OCI-LY7 (cell line): ENCODE results near the gene SPAG5. TPM values are rescaled to one million over a fixed set of nuclear protein-coding genes. Genes with fewer than 3 reads are reported as not detected.
"Not testable (repeated sequence)": the region's sequence is repeated elsewhere in the genome, so short reads cannot be mapped to it uniquely, and the experiment has no call there.

ENCODE experiments used
- BruUV-seq: library from RNA; stranded (reverse); fragments of 400-500 nt; replicated peaks from 2 replicates; lab custom pipeline; 2021; lab: Mats Ljungman, UMichigan
- CTCF ChIA-PET: fragments of 300-600 bp; sonication (Branson Sonifier 250); formaldehyde crosslinking; loops from one replicate; lab custom pipeline; 2022; ENCODE audit warnings: antibody characterized with exemption; ENCODE audit not compliant: unreplicated experiment; lab: Charles Lee
- POLR2A ChIA-PET: fragments of 300-600 bp; sonication (Branson Sonifier 250); formaldehyde crosslinking; loops from one replicate; lab custom pipeline; 2022; ENCODE audit warnings: antibody characterized with exemption; lab: Charles Lee
- DNase-seq: peaks from one replicate; pipeline ENCODE4 v3.0.0-alpha.2; 2015; ENCODE audit warnings: low spot score
- H2AFZ ChIP-seq: fragments of 200-600 bp; sonication (generic), shearing (Covaris generic); 2 replicates; pipeline ENCODE4 v1.6.1; 2014; ENCODE audit warnings: mild to moderate bottlenecking, antibody characterized with exemption, low read length, moderate library complexity
- H3K27ac ChIP-seq: fragments of 200-600 bp; sonication (generic); 2 replicates; pipeline ENCODE4 v1.5.1; 2014; ENCODE audit warnings: mixed run types, low read depth, mild to moderate bottlenecking, moderate library complexity, low read length, inconsistent platforms; ENCODE audit not compliant: poor library complexity, severe bottlenecking
- H3K36me3 ChIP-seq: fragments of 200-600 bp; sonication (generic); 2 replicates; pipeline ENCODE4 v1.6.1; 2014; ENCODE audit warnings: mild to moderate bottlenecking, antibody characterized with exemption, low read length, moderate library complexity, mixed read lengths; ENCODE audit not compliant: insufficient read depth
- H3K4me1 ChIP-seq: fragments of 200-600 bp; sonication (generic); 2 replicates; pipeline ENCODE4 v1.5.1; 2014; ENCODE audit warnings: mild to moderate bottlenecking, low read length; ENCODE audit not compliant: insufficient read depth, poor library complexity, severe bottlenecking
- H3K4me2 ChIP-seq: fragments of 200-600 bp; sonication (generic); 2 replicates; pipeline ENCODE4 v1.6.1; 2014; ENCODE audit warnings: mild to moderate bottlenecking, low read length
- H3K4me3 ChIP-seq: fragments of 200-600 bp; sonication (generic); 2 replicates; pipeline ENCODE4 v1.5.1; 2014; ENCODE audit warnings: mild to moderate bottlenecking, low read depth, low read length; ENCODE audit not compliant: poor library complexity, severe bottlenecking
- H3K79me2 ChIP-seq: fragments of 200-600 bp; sonication (generic); 2 replicates; pipeline ENCODE4 v1.6.1; 2016; ENCODE audit warnings: low read depth, mild to moderate bottlenecking, low read length, moderate library complexity, mixed read lengths; ENCODE audit not compliant: insufficient read depth
- H3K9me2 ChIP-seq: fragments of 200-600 bp; sonication (generic); 2 replicates; pipeline ENCODE4 v1.6.1; 2016; ENCODE audit warnings: mild to moderate bottlenecking, low read length, mixed read lengths; ENCODE audit not compliant: insufficient read depth
- H3K9me3 ChIP-seq: fragments of 200-600 bp; sonication (generic); 2 replicates; pipeline ENCODE4 v1.6.1; 2014; ENCODE audit warnings: mild to moderate bottlenecking, mixed run types, low read length, mixed read lengths
- H4K20me1 ChIP-seq: fragments of 200-600 bp; sonication (generic); 2 replicates; pipeline ENCODE4 v1.6.1; 2014; ENCODE audit warnings: mild to moderate bottlenecking, antibody characterized with exemption, low read length, moderate library complexity, mixed read lengths; ENCODE audit not compliant: insufficient read depth
- EZH2phosphoT487 ChIP-seq: fragments of 200-600 bp; sonication (generic); IDR thresholded peaks from 2 replicates; pipeline ENCODE4 v1.6.1; 2018; ENCODE audit warnings: low read depth, borderline replicate concordance, mild to moderate bottlenecking, mixed run types, antibody characterized with exemption, low read length, moderate library complexity, mixed read lengths
- intact Hi-C: fragments of 100-400 bp; cut with micrococcal nuclease; formaldehyde crosslinking; loops from one replicate; pipeline ENCODE4 v1.10.0; 2022; ENCODE audit not compliant: unreplicated experiment
- total RNA-seq, 2 experiments: library from RNA; depleted of rRNA in 1 of 2; stranded (reverse); fragments of >200 nt in 1 of 2; shearing (Covaris generic) in 1 of 2; gene quantifications; 2 replicates each; pipeline ENCODE4 v1.2.3, GENCODE V29; 2014 to 2022
- TF ChIP-seq, protein P1 (sequence below): fragments of 200-600 bp; sonication (generic); conservative IDR thresholded peaks from 2 replicates; pipeline ENCODE4 v1.5.1; 2014; ENCODE audit warnings: mild to moderate bottlenecking, antibody characterized with exemption, low read length, moderate library complexity, mixed read lengths

The SPAG5 gene
- total RNA-seq, 2 experiments from 2014 or later: 152 to 161 TPM

DNA sequence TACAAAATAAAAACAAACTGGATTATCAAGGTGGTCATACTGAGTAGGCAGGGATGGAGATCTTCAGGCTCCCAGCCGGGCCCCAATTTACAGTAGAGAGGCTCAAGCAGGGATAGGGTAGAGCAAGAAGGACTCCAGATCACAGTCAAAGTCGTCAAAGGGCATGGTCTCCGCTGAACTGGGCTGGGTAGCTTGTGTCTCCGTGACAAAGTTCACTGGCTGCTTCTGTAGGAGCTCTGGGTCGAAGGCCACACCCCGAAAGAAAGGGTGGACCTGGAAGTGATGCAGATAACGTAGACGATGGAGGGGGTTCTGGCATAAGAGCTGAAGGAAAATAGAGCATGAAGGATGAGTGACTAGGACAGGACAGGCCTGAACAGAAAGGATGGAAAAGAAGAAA is 11.6 kb upstream of the SPAG5 start:
- Histone ChIP-seq H2AFZ (no peak overlapping the region), H3K36me3 (peaks cover 90% of the 10 kb centered on the region), H3K4me1 (peaks cover 18% of the 10 kb centered on the region), H3K9me2 (no peaks in the 10 kb centered on the region), H4K20me1 (no peaks in the 10 kb centered on the region), H3K79me2 (no peaks in the 10 kb centered on the region), H3K27ac (no peak overlapping the region), H3K9me3 (no peaks in the 10 kb centered on the region), H3K4me3 (no peak overlapping the region), H3K4me2 (no peak overlapping the region)
- BruUV-seq: no TSS peak
- DNase-seq: no peak
- ChIA-PET POLR2A (interaction anchor here (1.2 to 2.0 kb wide), 2 partner anchors 11 to 13 kb away, joined by 3 to 6 read pairs; no protein-coding TSS in a partner anchor), CTCF (no interaction called here)
- TF ChIP-seq, protein P1, sequence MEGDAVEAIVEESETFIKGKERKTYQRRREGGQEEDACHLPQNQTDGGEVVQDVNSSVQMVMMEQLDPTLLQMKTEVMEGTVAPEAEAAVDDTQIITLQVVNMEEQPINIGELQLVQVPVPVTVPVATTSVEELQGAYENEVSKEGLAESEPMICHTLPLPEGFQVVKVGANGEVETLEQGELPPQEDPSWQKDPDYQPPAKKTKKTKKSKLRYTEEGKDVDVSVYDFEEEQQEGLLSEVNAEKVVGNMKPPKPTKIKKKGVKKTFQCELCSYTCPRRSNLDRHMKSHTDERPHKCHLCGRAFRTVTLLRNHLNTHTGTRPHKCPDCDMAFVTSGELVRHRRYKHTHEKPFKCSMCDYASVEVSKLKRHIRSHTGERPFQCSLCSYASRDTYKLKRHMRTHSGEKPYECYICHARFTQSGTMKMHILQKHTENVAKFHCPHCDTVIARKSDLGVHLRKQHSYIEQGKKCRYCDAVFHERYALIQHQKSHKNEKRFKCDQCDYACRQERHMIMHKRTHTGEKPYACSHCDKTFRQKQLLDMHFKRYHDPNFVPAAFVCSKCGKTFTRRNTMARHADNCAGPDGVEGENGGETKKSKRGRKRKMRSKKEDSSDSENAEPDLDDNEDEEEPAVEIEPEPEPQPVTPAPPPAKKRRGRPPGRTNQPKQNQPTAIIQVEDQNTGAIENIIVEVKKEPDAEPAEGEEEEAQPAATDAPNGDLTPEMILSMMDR: no peak
- TF ChIP-seq EZH2phosphoT487: no peak
- intact Hi-C loops: loop anchor here (5.0 kb wide), 1 partner anchor 58 kb away; the partner anchor contains the start of gene UNC119

DNA sequence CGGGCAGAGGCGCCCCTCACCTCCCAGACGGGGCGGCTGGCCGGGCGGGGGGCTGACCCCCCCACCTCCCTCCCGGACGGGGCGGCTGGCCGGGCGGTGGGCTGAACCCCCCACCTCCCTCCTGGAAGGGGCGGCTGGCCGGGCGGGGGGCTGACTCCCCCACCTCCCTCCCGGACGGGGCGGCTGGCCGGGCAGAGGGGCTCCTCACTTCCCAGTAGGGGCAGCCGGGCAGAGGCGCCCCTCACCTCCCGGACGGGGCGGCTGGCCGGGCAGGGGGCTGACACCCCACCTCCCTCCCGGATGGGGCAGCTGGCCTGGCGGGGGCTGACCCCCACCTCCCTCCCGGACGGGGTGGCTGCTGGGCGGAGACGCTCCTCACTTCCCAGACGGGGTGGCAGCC is 5.2 kb upstream of the SPAG5 start:
- H3K27ac ChIP-seq, DNase-seq, H3K4me3 ChIP-seq, CTCF ChIA-PET, H4K20me1 ChIP-seq, H3K9me2 ChIP-seq, POLR2A ChIA-PET, H3K4me2 ChIP-seq, intact Hi-C loops, H3K9me3 ChIP-seq, H2AFZ ChIP-seq, BruUV-seq, H3K79me2 ChIP-seq: not testable (repeated sequence)
- Histone ChIP-seq H3K4me1 (peaks cover 14% of the 10 kb centered on the region), H3K36me3 (peaks cover 34% of the 10 kb centered on the region)

DNA sequence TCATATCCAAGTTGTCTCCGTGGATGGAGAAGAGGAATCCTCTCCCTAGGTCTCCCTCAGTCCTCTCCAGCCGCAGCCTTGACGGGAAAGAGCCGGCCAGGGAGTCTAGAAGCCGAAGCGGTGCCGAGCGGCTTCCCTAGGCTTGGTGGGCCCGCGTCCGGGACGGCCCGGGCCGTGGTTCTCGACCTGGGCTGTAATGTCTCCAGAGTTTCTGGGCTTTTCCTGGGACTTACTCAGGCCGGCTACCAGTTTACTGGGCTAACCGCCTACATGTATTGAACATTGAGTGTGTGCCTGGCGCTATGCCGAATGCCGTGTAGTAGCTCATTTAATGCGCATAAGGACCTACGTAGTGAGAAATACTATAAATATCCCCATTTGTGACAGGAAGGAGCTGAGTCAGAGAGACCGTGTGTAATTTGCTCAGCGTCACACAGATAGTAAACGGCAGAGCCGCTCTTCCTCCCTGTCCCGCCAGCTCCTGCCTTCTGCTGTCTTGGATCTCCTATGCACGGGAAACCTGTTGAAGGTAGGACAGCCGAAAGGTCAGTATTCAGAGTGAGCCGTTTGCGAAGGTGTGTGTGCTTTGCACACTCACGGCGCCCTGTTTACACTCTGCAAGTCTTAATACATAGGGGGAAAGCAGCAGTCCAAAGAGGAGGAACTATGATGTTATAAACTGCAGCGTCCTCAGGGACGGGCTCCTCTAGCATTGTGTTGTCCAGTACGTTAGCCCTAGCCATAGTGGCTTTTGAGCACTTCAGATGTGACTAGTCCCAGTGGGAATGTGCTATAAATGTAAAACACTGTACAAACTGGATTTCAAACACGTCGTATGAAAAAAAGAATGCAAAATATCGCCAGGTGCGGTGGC is 723 bp upstream of the SPAG5 start:
- peak overlapping the region; percentile 82 for H3K4me3 ChIP-seq
- peak; percentile 55 for DNase-seq
- BruUV-seq: TSS peak; percentile 91
- H3K4me2 ChIP-seq: peak overlapping the region; percentile 93
- no peaks in the 10 kb centered on the region for H3K9me2 ChIP-seq
- no peaks in the 10 kb centered on the region for H3K9me3 ChIP-seq
- intact Hi-C loops: loop anchor here (2.0 kb wide), 1 partner anchor 29 kb away; the partner anchor contains the start of gene PIGS
- H2AFZ ChIP-seq: peak overlapping the region; percentile 66
- H3K27ac ChIP-seq: peak overlapping the region; percentile 73
- ChIA-PET CTCF (no interaction called here), POLR2A (interaction anchor here (0.5 to 1.9 kb wide), 5 partner anchors 11 to 243 kb away, joined by 3 to 10 read pairs (median 3); partner anchors contain the start of genes ALDOC, FAM222B and PIGS)
- TF ChIP-seq, protein P1: no peak
- TF ChIP-seq EZH2phosphoT487: no peak
- H3K36me3 ChIP-seq: peaks cover 38% of the 10 kb centered on the region
- H3K4me1 ChIP-seq: peaks cover 23% of the 10 kb centered on the region
- no peaks in the 10 kb centered on the region for H4K20me1 ChIP-seq
- peaks cover 30% of the 10 kb centered on the region for H3K79me2 ChIP-seq
